ENCODE data around the gene JPT1. TPM values are rescaled to one million over a fixed set of nuclear protein-coding genes. Genes with fewer than 3 reads are reported as not detected.

The JPT1 gene
- polyA plus RNA-seq, 1 experiment, result 89.8 TPM

DNA sequence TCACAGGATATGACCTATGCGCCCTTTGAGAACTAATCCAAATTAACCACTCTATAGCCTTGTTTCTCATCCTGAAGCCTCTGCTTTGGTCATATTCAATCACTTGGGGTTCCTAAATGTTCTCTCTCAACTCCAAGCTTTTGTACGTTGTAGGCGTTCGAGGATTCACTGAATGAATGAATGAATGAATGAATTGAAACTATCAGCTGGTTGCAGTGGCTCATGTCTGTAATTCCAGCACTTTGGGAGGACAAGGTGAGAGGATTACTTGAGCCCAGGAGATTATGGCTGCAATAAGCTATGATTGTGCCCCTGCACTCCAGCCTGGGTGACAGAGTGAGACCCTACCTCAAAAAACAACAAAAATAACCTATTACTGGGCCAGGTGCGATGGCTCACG lies 34.3 kb upstream of the JPT1 start:
- H3K9me3 ChIP-seq (ENCODE audit: control insufficient read depth, insufficient read depth, low read length), result no peaks in the 10 kb centered on the region; the same call in 1 of the 2 replicates
- H3K4me3 ChIP-seq (ENCODE audit: low read depth, low read length), result no peak overlapping the region
- H3K27me3 ChIP-seq (ENCODE audit: control insufficient read depth, insufficient read depth, low read length), result no peaks in the 10 kb centered on the region
- no peak for DNase-seq (ENCODE audit: low read depth, low spot score)
- TF ChIP-seq, protein P1, sequence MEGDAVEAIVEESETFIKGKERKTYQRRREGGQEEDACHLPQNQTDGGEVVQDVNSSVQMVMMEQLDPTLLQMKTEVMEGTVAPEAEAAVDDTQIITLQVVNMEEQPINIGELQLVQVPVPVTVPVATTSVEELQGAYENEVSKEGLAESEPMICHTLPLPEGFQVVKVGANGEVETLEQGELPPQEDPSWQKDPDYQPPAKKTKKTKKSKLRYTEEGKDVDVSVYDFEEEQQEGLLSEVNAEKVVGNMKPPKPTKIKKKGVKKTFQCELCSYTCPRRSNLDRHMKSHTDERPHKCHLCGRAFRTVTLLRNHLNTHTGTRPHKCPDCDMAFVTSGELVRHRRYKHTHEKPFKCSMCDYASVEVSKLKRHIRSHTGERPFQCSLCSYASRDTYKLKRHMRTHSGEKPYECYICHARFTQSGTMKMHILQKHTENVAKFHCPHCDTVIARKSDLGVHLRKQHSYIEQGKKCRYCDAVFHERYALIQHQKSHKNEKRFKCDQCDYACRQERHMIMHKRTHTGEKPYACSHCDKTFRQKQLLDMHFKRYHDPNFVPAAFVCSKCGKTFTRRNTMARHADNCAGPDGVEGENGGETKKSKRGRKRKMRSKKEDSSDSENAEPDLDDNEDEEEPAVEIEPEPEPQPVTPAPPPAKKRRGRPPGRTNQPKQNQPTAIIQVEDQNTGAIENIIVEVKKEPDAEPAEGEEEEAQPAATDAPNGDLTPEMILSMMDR (IDR thresholded peaks at IDR 0.05; ENCODE audit: low read depth, low read length), result no peak
- ChIA-PET CTCF (interaction anchor here (1.1 to 2.1 kb wide), 4 partner anchors 11 to 128 kb away, joined by 3 to 9 read pairs (median 3); no protein-coding TSS in a partner anchor), POLR2A (no interaction called here)
- no peak overlapping the region for H3K27ac ChIP-seq (ENCODE audit: low read depth, low read length)

DNA sequence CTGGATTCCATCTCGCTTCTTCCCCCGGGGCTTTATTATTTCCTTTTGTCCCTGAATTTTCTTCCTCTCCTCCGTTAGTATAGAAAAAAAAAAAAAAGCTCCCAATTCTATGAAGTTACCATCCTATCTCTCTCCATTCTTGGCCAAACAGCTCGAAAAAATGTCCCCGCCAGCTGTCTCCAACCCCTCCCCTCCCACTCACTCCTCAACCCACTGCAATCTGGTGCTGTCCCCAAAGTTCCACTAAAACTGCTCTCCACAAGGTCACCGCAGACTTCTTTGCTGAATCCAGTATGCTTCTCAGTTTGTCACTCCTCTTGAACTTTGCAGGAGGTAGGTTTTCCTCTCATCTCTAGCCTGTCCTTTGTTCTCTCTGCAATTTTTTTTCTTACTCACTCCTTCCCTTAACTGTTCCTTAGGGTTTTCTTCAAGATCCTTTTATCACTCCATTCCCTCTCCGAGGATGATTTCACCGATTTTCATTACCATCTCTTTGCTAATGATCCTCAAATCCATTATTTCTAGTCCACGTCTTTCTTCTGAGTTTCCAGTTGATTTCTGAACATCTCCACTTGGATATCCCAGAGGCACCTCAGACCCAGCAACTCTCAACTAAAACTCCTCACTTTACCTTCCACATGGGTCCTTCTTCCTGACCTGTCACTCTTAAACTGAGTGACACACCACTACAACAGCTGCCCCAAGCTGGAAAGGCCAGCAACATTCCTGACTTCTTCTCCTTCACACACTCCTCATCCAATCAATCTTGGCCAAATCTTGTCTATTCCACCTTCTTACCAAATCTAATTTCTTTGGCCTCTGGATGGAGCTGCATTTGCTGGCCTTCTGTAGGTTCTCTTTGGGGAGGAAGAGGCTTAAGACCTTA lies 29.9 kb upstream of the JPT1 start:
- Histone ChIP-seq H3K27me3 (ENCODE audit: control insufficient read depth, insufficient read depth, low read length) (no peaks in the 10 kb centered on the region), H3K27ac (ENCODE audit: low read depth, low read length) (no peak overlapping the region), H3K9me3 (ENCODE audit: control insufficient read depth, insufficient read depth, low read length) (no peaks in the 10 kb centered on the region; the same call in 1 of the 2 replicates), H3K4me3 (ENCODE audit: low read depth, low read length) (no peak overlapping the region)
- POLR2A ChIA-PET, result interaction anchor here (0.7 kb wide), 1 partner anchor 19 kb away, joined by 4 read pairs; no protein-coding TSS in a partner anchor
- TF ChIP-seq, protein P1 (IDR thresholded peaks at IDR 0.05; ENCODE audit: low read depth, low read length), result no peak
- CTCF ChIA-PET, result interaction anchor here (0.6 to 1.4 kb wide), 3 partner anchors 13 to 78 kb away, joined by 3 to 9 read pairs (median 3); no protein-coding TSS in a partner anchor
- DNase-seq (ENCODE audit: low read depth, low spot score), result no peak

DNA sequence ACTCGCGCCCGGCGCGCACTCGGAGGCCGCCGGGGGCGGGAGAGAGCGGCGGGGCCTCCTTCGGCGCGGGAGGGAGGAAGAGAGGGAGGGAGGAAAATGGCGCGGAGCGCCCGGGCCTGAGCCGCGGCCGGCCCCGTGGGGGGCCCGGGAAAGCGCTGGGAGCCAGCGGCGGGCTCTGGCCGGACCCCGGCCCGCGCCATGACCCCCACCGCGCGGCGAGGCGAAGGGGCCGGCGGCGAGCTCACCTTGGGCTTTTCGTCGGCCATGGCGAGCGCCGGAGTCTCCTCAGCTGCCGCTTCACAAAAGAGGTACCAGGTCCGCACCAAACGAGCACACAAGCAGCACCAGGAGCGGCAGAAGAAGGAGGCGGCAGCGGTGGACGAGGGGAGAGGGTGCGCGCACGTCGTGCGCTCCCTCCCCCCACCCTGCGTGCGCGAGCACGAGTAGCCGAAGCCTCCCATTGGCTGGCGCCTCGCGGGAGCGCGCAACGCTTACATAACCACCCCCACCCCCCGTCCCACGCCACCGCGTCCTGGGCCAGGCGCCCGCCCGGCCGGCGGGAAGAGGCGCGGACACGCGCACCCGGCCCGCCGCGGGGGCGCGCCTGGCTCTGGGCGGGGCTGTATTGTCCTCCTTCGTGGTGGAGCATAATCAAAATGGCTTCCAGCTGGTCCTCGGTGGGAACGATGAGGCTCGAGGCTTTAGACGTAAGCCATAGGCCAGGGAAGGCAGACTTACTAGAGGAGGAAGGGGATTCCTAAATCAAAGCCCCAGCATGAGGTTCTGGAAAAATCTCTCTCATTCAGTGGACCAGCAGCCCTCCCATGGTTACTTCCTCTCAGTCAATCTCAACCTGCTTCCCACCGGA lies 28.5 kb upstream of the JPT1 start, which contains the start of gene SUMO2:
Gene SUMO2 (minus strand): TSS at position 391 of the 868 bp plus-strand sequence. CDS start 125 bp downstream, at position 266.
- Histone ChIP-seq H3K4me3 (ENCODE audit: low read depth, low read length) (peak within 1 kb of the TSS; percentile 89), H3K9me3 (ENCODE audit: control insufficient read depth, insufficient read depth, low read length) (no peaks in the 10 kb centered on the region; the same call in 1 of the 2 replicates), H3K27ac (ENCODE audit: low read depth, low read length) (peak within 1 kb of the TSS; percentile 95), H3K27me3 (ENCODE audit: control insufficient read depth, insufficient read depth, low read length) (no peaks in the 10 kb centered on the region)
- ChIA-PET POLR2A (no interaction called here), CTCF (interaction anchor here (1.1 kb wide), 1 partner anchor 11 kb away, joined by 3 read pairs; no protein-coding TSS in a partner anchor)
- TF ChIP-seq, protein P1 (IDR thresholded peaks at IDR 0.05; ENCODE audit: low read depth, low read length), result peak; percentile 36; the same call in 1 of the 2 replicates
- DNase-seq (ENCODE audit: low read depth, low spot score), result peak; percentile 89

DNA sequence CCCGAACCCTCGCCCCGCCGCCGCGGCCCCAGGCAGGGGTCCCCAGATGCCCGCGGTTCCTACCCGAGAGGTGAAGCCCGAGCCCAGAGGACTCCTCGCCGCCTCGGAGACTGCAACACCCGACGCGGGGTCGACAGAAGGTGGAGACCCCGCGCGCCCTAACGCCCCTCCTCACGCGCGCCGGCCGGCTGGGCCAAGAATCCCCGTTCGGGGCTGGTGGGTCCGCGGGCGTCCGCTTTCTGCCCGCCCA lies 27.9 kb upstream of the JPT1 start:
- H3K27me3 ChIP-seq (ENCODE audit: control insufficient read depth, insufficient read depth, low read length), result no peaks in the 10 kb centered on the region
- H3K4me3 ChIP-seq (ENCODE audit: low read depth, low read length), result peak overlapping the region; percentile 89
- CTCF ChIA-PET, result no interaction called here
- POLR2A ChIA-PET, result no interaction called here
- DNase-seq (ENCODE audit: low read depth, low spot score), result no peak
- TF ChIP-seq, protein P1 (IDR thresholded peaks at IDR 0.05; ENCODE audit: low read depth, low read length), result no peak
- no peaks in the 10 kb centered on the region; the same call in 1 of the 2 replicates for H3K9me3 ChIP-seq (ENCODE audit: control insufficient read depth, insufficient read depth, low read length)
- H3K27ac ChIP-seq (ENCODE audit: low read depth, low read length), result peak overlapping the region; percentile 52
